H1 (cell line): ENCODE results near the gene TLE4. TPM values are rescaled to one million over a fixed set of nuclear protein-coding genes. Genes with fewer than 3 reads are reported as not detected.

Experiments used
- CTBP2 ChIP-seq: IDR thresholded peaks from 2 replicates; pipeline ENCODE4 v1.7.0; 2011; ENCODE audit warnings: borderline replicate concordance, mild to moderate bottlenecking, moderate library complexity, mixed read lengths, low read length; ENCODE audit not compliant: insufficient read depth, insufficient read length
- MAFK ChIP-seq: IDR thresholded peaks from 2 replicates; pipeline ENCODE4 v1.6.1; 2012; ENCODE audit warnings: low read depth, mild to moderate bottlenecking, improper control_type of control experiment, low read length
- MAX ChIP-seq: IDR thresholded peaks from 2 replicates; pipeline ENCODE4 v1.6.1; 2012; ENCODE audit warnings: inconsistent platforms
- RXRA ChIP-seq: IDR thresholded peaks from 2 replicates; pipeline ENCODE4 v1.6.1; 2011; ENCODE audit warnings: low read depth, mild to moderate bottlenecking, low read length, moderate library complexity; ENCODE audit not compliant: insufficient read depth
- polyA plus RNA-seq, 7 experiments: library from polyadenylated mRNA; depleted of rRNA in 3 of 7; stranded (reverse) in 5 of 7; unstranded in 2 of 7; fragments of >200 nt in 5 of 7; fragments of 200-250 nt in 2 of 7; gene quantifications; 1 replicate in 5 of 7; 2 replicates in 1 of 7; 4 replicates in 1 of 7; pipeline versions ENCODE4 v1.2.1 to v1.2.3, GENCODE V29; 2011 to 2013; ENCODE audit warnings: missing spikeins in 2 of 7, mixed read lengths in 2 of 7
- total RNA-seq: library from RNA; stranded (reverse); fragmentation: NEBNext Ultra II Directional; extraction: Animal tissue kit (Norgen Biotek cat#: 25700); gene quantifications from 2 replicates; pipeline ENCODE4 v1.2.1, GENCODE V29; 2021

Gene TLE4
- total and polyA plus RNA-seq, 2 of the 8 experiments (the other 6 are each of a cell fraction or from before 2014, with no cell fraction given) = 32.4 to 36.9 TPM

DNA sequence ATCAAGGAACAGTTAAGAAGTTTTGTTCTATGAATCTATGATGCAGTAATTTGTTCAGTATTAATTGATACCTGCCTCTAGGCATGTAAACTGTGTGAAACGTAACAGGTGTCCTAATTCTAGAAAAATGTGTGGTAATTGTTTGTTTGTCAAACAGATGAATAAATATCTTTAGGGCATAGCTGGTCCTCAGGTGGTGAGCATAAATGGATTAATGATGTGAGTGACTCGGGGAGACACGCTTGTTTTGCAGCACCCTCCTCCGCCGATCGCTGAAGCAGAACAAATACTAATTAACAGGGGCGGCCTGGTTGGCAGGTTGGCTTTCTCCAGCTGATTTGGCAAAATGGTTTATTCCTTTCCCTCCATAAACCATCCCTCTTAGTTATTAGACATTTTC, 88.8 kb downstream of the TLE4 start (continued):
- TF ChIP-seq MAX (no peak), RXRA (no peak), CTBP2 (no peak), MAFK (no peak)
